ENCODE data around the gene EVA1C. TPM values are rescaled to one million over a fixed set of nuclear protein-coding genes. Genes with fewer than 3 reads are reported as not detected.

The EVA1C gene
- total and polyA plus RNA-seq, 7 donors: 5.5 to 10.7 (median 6.1) TPM

- WGBS, 3 donors: 64 to 79% (median 78%) methylated on average over 4 of the region's 4 CpGs
- H3K4me3 ChIP-seq: no peak overlapping the region
- TF ChIP-seq CTCF (IDR thresholded peaks at IDR 0.05): no peak
- no peaks in the 10 kb centered on the region for H3K27me3 ChIP-seq (ENCODE audit: insufficient read depth in 3 of 3, low read length in 2 of 3)
- intact Hi-C loops (cut with DNase I): no loop called here
- H3K36me3 ChIP-seq (ENCODE audit: insufficient read depth in 1 of 2, low read depth in 1 of 2): peaks cover 0 to 5% of the 10 kb centered on the region in 2 donors
- ATAC-seq (no peak), DNase-seq (no peak)
- H3K4me1 ChIP-seq: no peaks in the 10 kb centered on the region
- H3K9me3 ChIP-seq: peaks cover 5% of the 10 kb centered on the region
- no peak overlapping the region for H3K27ac ChIP-seq
These were observed 5.6 kb downstream of the EVA1C start for GRCh38 chr21:32418146-32418545.

- Histone ChIP-seq H3K4me3 (no peak overlapping the region), H3K4me1 (no peaks in the 10 kb centered on the region), H3K36me3 (ENCODE audit: insufficient read depth in 1 of 2, low read depth in 1 of 2) (peaks cover 0 to 5% of the 10 kb centered on the region in 2 donors), H3K27me3 (ENCODE audit: insufficient read depth in 3 of 3, low read length in 2 of 3) (no peaks in the 10 kb centered on the region), H3K27ac (no peak overlapping the region), H3K9me3 (peaks cover 5% of the 10 kb centered on the region)
- no peak for DNase-seq
- intact Hi-C loops (cut with DNase I): no loop called here
- 96 to 97% (median 96%) methylated on average over 2 of the region's 2 CpGs for WGBS, 3 donors
- no peak for ATAC-seq
- no peak for TF ChIP-seq CTCF (IDR thresholded peaks at IDR 0.05)
These were observed 9.6 kb downstream of the EVA1C start for GRCh38 chr21:32422064-32422463.

DNA sequence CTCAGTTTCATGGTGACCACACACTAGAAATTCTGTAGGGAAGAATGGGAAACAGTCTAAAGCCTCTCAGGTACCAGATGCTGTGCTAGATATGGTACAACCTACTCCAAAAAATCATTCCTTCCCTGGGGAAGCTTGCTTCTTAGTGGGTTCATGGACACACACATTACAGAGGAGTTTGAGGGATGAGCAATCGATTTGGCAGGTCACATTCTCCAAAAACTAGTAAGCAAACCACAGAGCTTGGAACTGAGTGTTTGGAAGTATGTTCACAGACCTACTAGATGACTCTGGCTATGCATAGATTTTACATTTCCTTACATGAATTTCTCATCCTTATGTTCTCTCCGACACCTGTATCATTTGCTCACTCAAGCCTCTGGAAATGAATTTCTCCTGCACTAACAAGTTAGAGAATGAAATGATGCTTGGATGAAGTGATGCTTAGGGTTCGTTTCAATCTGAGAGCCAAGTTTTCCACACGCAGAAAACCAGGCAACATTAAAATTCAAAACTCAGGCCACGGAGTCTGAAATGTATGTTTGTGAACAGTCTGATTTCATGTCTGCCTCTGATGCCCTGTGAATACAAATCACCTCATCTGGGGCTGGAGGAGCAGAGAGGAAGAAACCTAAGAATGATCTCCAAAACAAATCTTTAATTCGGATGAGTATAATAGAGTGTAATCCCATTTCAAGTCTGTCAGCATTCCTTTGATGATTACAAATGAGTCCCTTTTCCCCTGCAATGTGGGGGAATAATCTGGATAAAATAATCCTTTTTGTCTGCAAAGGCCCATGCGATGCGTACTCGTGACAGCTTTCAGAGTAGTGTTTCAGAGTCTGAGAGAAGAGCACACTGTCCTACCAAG, 11.0 kb downstream of the EVA1C start:
- no peak overlapping the region for H3K4me3 ChIP-seq
- ATAC-seq (no peak), DNase-seq (no peak)
- H3K4me1 ChIP-seq: no peaks in the 10 kb centered on the region
- H3K27ac ChIP-seq: no peak overlapping the region
- 76 to 83% (median 82%) methylated on average over 9 of the region's 9 CpGs for WGBS, 3 donors
- no peak for TF ChIP-seq CTCF (IDR thresholded peaks at IDR 0.05)
- H3K9me3 ChIP-seq: peaks cover 5% of the 10 kb centered on the region
- H3K27me3 ChIP-seq (ENCODE audit: insufficient read depth in 3 of 3, low read length in 2 of 3): no peaks in the 10 kb centered on the region
- intact Hi-C loops (cut with DNase I): no loop called here
- H3K36me3 ChIP-seq (ENCODE audit: insufficient read depth in 1 of 2, low read depth in 1 of 2): no peaks in the 10 kb centered on the region

- ATAC-seq (no peak), DNase-seq (no peak)
- no peak for TF ChIP-seq CTCF (IDR thresholded peaks at IDR 0.05)
- 67 to 88% (median 78%) methylated on average over 2 of the region's 2 CpGs for WGBS, 3 donors
- Histone ChIP-seq H3K27ac (no peak overlapping the region), H3K9me3 (peaks cover 5% of the 10 kb centered on the region), H3K27me3 (ENCODE audit: insufficient read depth in 3 of 3, low read length in 2 of 3) (no peaks in the 10 kb centered on the region), H3K4me3 (no peak overlapping the region), H3K36me3 (ENCODE audit: insufficient read depth in 1 of 2, low read depth in 1 of 2) (no peaks in the 10 kb centered on the region), H3K4me1 (no peaks in the 10 kb centered on the region)
- intact Hi-C loops (cut with DNase I): no loop called here
These were observed 11.7 kb downstream of the EVA1C start for GRCh38 chr21:32424191-32424535.

- TF ChIP-seq CTCF (IDR thresholded peaks at IDR 0.05): no peak
- intact Hi-C loops (cut with DNase I): no loop called here
These were observed 12.2 kb downstream of the EVA1C start for GRCh38 chr21:32424674-32425073.

More at GRCh38 chr21:32424674-32425073, 12.2 kb downstream of the EVA1C start:
- no peaks in the 10 kb centered on the region for H3K36me3 ChIP-seq (ENCODE audit: insufficient read depth in 1 of 2, low read depth in 1 of 2)
- no peaks in the 10 kb centered on the region for H3K4me1 ChIP-seq
- H3K9me3 ChIP-seq: peaks cover 5% of the 10 kb centered on the region
- no peak overlapping the region for H3K4me3 ChIP-seq
- H3K27me3 ChIP-seq (ENCODE audit: insufficient read depth in 3 of 3, low read length in 2 of 3): no peaks in the 10 kb centered on the region
- no peak for DNase-seq
- no peak for ATAC-seq
- H3K27ac ChIP-seq: no peak overlapping the region
- WGBS, 3 donors: 90 to 95% (median 94%) methylated on average over 5 of the region's 5 CpGs

All from psoas muscle (tissue), 8 donors.